NOMO-1 treated with DMSO at 0.1 percent for 48 hours (cell line): ENCODE results near the gene GOLGA8J.
"Not testable (repeated sequence)": the region's sequence is repeated elsewhere in the genome, so short reads cannot be mapped to it uniquely, and the experiment has no call there.

Source experiments
- DNase-seq: peaks from one replicate; lab custom pipeline; 2025; ENCODE audit not compliant: unreplicated experiment; lab: John Stamatoyannopoulos, UW

Gene GOLGA8J

GRCh38 chr15:30072630-30073029, 10.1 kb upstream of the GOLGA8J start:
- DNase-seq, result no peak

- DNase-seq, result no peak
Measured at GRCh38 chr15:30073915-30074314, 8.8 kb upstream of the GOLGA8J start.

- DNase-seq, result not testable (repeated sequence)
Measured at GRCh38 chr15:30080816-30081215, 1.9 kb upstream of the GOLGA8J start.

- DNase-seq, result not testable (repeated sequence)
Measured at GRCh38 chr15:30097827-30098226, 15.1 kb downstream of the GOLGA8J start.

- DNase-seq, result not testable (repeated sequence)
Measured at GRCh38 chr15:30102890-30103289, 20.1 kb downstream of the GOLGA8J start.

- DNase-seq, result not testable (repeated sequence)
Measured at GRCh38 chr15:30103941-30104507, 21.3 kb downstream of the GOLGA8J start.

- not testable (repeated sequence) for DNase-seq
Measured at GRCh38 chr15:30110591-30110990, 27.8 kb downstream of the GOLGA8J start.

GRCh38 chr15:30130066-30130465, 47.3 kb downstream of the GOLGA8J start:
- not testable (repeated sequence) for DNase-seq

GRCh38 chr15:30134751-30135150, 52.0 kb downstream of the GOLGA8J start, which contains the start of gene GOLGA8T:
TSS of gene GOLGA8T (plus strand) at chr15:30135051. CDS start at chr15:30135149, 98 bp downstream.
- not testable (repeated sequence) for DNase-seq
